ENCODE results near the gene FXYD6.

FXYD6 gene

GRCh38 chr11:117826832-117827231, 49.6 kb downstream of the FXYD6 start:
- no peak for DNase-seq

- DNase-seq, result no peak
Observed at GRCh38 chr11:117826190-117826570, 50.3 kb downstream of the FXYD6 start.

- DNase-seq, result no peak
Observed at GRCh38 chr11:117825538-117826189, 50.8 kb downstream of the FXYD6 start.

GRCh38 chr11:117824571-117825537, 51.6 kb downstream of the FXYD6 start, which contains the start of gene FXYD2:
Gene FXYD2, minus strand, starts transcription at chr11:117824744. Its CDS starts 66 bp downstream, at chr11:117824678.
- DNase-seq, result no peak

GRCh38 chr11:117823946-117824420, 52.5 kb downstream of the FXYD6 start:
- no peak for DNase-seq

GRCh38 chr11:117823294-117823945, 53.0 kb downstream of the FXYD6 start:
- no peak for DNase-seq

- no peak for DNase-seq
Observed at GRCh38 chr11:117822074-117823033, 54.1 kb downstream of the FXYD6 start.

GRCh38 chr11:117821431-117821830, 55.0 kb downstream of the FXYD6 start:
- DNase-seq, result no peak

- DNase-seq, result no peak
Observed at GRCh38 chr11:117820516-117820915, 55.9 kb downstream of the FXYD6 start.

- no peak for DNase-seq
Observed at GRCh38 chr11:117820071-117820470, 56.4 kb downstream of the FXYD6 start.

- DNase-seq, result peak; percentile 47
Observed at GRCh38 chr11:117819096-117820040, 57.1 kb downstream of the FXYD6 start.

GRCh38 chr11:117818041-117818873, 58.2 kb downstream of the FXYD6 start:
- DNase-seq, result no peak

- DNase-seq, result peak; percentile 48
Observed at GRCh38 chr11:117817368-117818040, 59.0 kb downstream of the FXYD6 start.

- DNase-seq, result no peak
Observed at GRCh38 chr11:117816846-117817367, 59.6 kb downstream of the FXYD6 start.

- no peak for DNase-seq
Observed at GRCh38 chr11:117816151-117816741, 60.2 kb downstream of the FXYD6 start.

- DNase-seq, result no peak
Observed at GRCh38 chr11:117815262-117815803, 61.1 kb downstream of the FXYD6 start.

GRCh38 chr11:117814766-117815261, 61.6 kb downstream of the FXYD6 start:
- DNase-seq, result no peak

GRCh38 chr11:117814204-117814765, 62.2 kb downstream of the FXYD6 start:
- no peak for DNase-seq
